ENCODE measurements around the gene PCGF1.

The PCGF1 gene

GRCh38 chr2:74503506-74504475 is 3.7 kb downstream of the PCGF1 start:
- H3K4me3 ChIP-seq (ENCODE audit: low read depth, low read length) = peak overlapping the region; percentile 68

GRCh38 chr2:74502720-74503505 is 4.6 kb downstream of the PCGF1 start:
- TF ChIP-seq CTCF (IDR thresholded peaks at IDR 0.05; ENCODE audit: low read depth, low read length, missing control alignments) = peak; percentile 51
- DNase-seq = peak; percentile 74
- Histone ChIP-seq H3K27ac (peak overlapping the region; percentile 72), H3K4me3 (ENCODE audit: low read depth, low read length) (peak overlapping the region; percentile 68), H3K36me3 (replicated peaks) (peaks cover 8% of the 10 kb centered on the region), H3K27me3 (replicated peaks) (peaks cover 15% of the 10 kb centered on the region)
- in situ Hi-C loops (cut with HindIII; ENCODE audit: low pct_ligation_motif_present, low sequenced_read_pairs) = no loop called here

More at GRCh38 chr2:74503506-74504475, 3.7 kb downstream of the PCGF1 start:
- in situ Hi-C loops (cut with HindIII; ENCODE audit: low pct_ligation_motif_present, low sequenced_read_pairs) = no loop called here
- Histone ChIP-seq H3K36me3 (replicated peaks) (peaks cover 8% of the 10 kb centered on the region), H3K27ac (peak overlapping the region; percentile 72), H3K27me3 (replicated peaks) (peaks cover 14% of the 10 kb centered on the region)
- no peak for TF ChIP-seq CTCF (IDR thresholded peaks at IDR 0.05; ENCODE audit: low read depth, low read length, missing control alignments)
- DNase-seq = no peak

- TF ChIP-seq CTCF (IDR thresholded peaks at IDR 0.05; ENCODE audit: low read depth, low read length, missing control alignments) = no peak
- Histone ChIP-seq H3K27me3 (replicated peaks) (peaks cover 17% of the 10 kb centered on the region), H3K4me3 (ENCODE audit: low read depth, low read length) (peak overlapping the region; percentile 68)
These were observed 5.3 kb downstream of the PCGF1 start for GRCh38 chr2:74502147-74502719.

GRCh38 chr2:74501335-74502071 is 6.0 kb downstream of the PCGF1 start:
- in situ Hi-C loops (cut with HindIII; ENCODE audit: low pct_ligation_motif_present, low sequenced_read_pairs) = no loop called here
- peak overlapping the region; percentile 68 for H3K4me3 ChIP-seq (ENCODE audit: low read depth, low read length)
- peaks cover 8% of the 10 kb centered on the region for H3K36me3 ChIP-seq (replicated peaks)
- no peak overlapping the region for H3K27ac ChIP-seq
- peaks cover 17% of the 10 kb centered on the region for H3K27me3 ChIP-seq (replicated peaks)
- TF ChIP-seq CTCF (IDR thresholded peaks at IDR 0.05; ENCODE audit: low read depth, low read length, missing control alignments) = no peak
- no peak for DNase-seq

More at GRCh38 chr2:74502147-74502719, 5.3 kb downstream of the PCGF1 start:
- DNase-seq = no peak
- in situ Hi-C loops (cut with HindIII; ENCODE audit: low pct_ligation_motif_present, low sequenced_read_pairs) = no loop called here
- Histone ChIP-seq H3K36me3 (replicated peaks) (peaks cover 8% of the 10 kb centered on the region), H3K27ac (no peak overlapping the region)

- no peak for TF ChIP-seq CTCF (IDR thresholded peaks at IDR 0.05; ENCODE audit: low read depth, low read length, missing control alignments)
- DNase-seq = no peak
These were observed 6.9 kb downstream of the PCGF1 start for GRCh38 chr2:74500578-74500946.

More at GRCh38 chr2:74500578-74500946, 6.9 kb downstream of the PCGF1 start:
- Histone ChIP-seq H3K27me3 (replicated peaks) (peaks cover 17% of the 10 kb centered on the region), H3K27ac (no peak overlapping the region), H3K4me3 (ENCODE audit: low read depth, low read length) (no peak overlapping the region), H3K36me3 (replicated peaks) (peaks cover 3% of the 10 kb centered on the region)
- in situ Hi-C loops (cut with HindIII; ENCODE audit: low pct_ligation_motif_present, low sequenced_read_pairs) = no loop called here
